Subcutaneous adipose tissue (tissue), 4 donors: ENCODE data around the gene CYB561A3. TPM values are rescaled to one million over a fixed set of nuclear protein-coding genes. Genes with fewer than 3 reads are reported as not detected.

Experiments used
- CTCF ChIP-seq: fragments of 450-650 bp; IDR thresholded peaks from one replicate; pipeline ENCODE4 v1.5.1; 2016; ENCODE audit warnings: low read depth, mild to moderate bottlenecking, control low read depth, antibody characterized with exemption, moderate library complexity
- total RNA-seq, 4 donors: library from RNA; depleted of rRNA; stranded (reverse); fragments of >200 nt; gene quantifications; one replicate each; pipeline ENCODE4 v1.1.0, GENCODE V29; 2016

The CYB561A3 gene
- total RNA-seq, 4 donors from 2014 or later, result 22.0 to 43.0 (median 34.2) TPM

DNA sequence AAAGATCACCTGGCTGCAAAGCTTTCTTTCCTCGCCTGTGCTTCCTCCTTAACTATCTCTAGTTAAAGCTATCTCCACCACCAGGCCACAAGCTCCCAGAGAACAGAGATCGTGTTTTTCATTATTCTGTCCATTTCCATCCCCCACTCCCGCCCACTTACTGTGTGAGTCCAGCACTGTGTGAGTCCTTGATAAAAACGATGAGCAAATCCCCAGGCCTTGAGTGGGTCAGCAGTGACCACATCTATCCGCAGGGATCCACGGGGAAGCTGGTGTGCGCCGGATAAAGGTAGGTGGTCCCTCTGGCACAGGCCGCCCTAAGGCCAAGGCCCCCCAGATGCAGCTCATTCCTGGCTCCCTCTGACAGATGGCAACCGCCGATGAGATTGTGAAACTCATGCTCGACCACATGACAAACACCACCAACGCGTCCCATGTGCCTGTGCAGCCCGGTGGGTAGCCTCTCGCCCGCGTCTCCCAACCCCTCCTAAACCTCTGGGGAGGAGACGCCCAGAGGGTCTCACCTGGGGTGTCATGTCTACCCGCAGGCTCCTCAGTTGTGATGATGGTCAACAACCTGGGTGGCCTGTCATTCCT lies 19.4 kb downstream of the CYB561A3 start:
- TF ChIP-seq CTCF, result no peak

GRCh38 chr11:61341706-61342105 lies 20.0 kb downstream of the CYB561A3 start:
- no peak for TF ChIP-seq CTCF

GRCh38 chr11:61340979-61341378 lies 20.7 kb downstream of the CYB561A3 start:
- no peak for TF ChIP-seq CTCF

DNA sequence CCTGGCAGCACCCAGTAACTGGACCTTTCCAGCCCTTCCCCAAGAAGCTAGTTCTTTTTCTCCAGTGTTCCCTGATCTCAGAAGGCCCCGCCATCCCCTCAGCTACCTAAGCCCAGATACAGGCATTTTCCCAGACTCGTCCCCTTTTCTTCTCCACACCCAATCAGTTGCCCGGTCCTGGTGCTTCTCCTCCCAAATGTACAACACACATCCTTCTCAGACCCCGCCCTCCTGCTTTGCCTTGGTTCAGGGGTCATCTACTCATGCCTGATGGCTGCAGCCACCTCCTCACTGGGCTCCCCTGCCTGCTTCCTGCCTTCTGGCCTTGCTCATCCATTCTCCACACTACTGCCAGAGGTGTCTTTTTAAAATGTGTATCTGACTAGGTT lies 22.2 kb downstream of the CYB561A3 start:
- TF ChIP-seq CTCF, result no peak

GRCh38 chr11:61338783-61339489 lies 22.7 kb downstream of the CYB561A3 start:
- no peak for TF ChIP-seq CTCF

DNA sequence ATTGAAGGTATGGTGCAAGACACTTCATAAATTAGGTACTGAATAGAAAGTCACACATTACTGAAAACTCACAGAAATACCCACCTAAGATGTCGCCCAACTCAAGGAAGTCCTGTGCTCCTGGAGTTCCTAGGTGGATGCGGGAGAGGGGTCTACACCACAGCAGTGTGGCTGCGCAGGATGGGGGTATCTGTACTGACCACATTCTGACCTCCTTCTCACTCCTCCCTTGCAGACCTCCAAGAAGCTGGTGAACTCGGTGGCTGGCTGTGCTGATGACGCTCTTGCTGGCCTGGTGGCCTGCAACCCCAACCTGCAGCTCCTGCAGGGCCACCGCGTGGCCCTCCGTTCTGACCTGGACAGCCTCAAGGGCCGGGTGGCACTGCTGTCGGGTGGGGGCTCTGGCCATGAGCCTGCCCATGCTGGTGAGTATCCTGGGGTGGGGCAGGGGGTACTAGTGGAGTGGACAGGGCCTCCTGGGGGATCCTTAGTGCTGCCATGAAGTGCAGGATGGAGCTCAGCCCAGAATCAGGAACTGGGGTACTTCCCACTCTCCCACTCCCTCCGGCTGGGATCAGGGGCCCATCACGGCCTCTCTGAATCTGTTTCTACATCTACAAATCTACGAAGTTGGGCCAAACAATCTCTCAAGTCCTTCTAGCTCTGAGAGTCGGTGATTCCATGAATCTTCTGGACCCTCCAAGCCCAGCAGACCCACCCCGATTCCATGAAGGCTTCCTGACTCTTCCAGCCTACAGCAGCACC lies 23.8 kb downstream of the CYB561A3 start:
- TF ChIP-seq CTCF, result no peak
